Spleen (tissue), 11 donors: ENCODE data around the gene ARID1A. TPM values are rescaled to one million over a fixed set of nuclear protein-coding genes. Genes with fewer than 3 reads are reported as not detected.
A peak's percentile ranks its signal among the peaks of the same experiment; 100 is the strongest.

Experiments used
- DNase-seq: peaks from one replicate; pipeline ENCODE4 v3.0.0-alpha.2; 2020
- H3K27ac ChIP-seq, 8 donors: fragments of 200-600 bp; sonication (generic) in 7 of 8; 1 replicate in 4 of 8; 2 replicates in 4 of 8; pipeline versions ENCODE4 v1.5.0 to v1.8.0; 2016 to 2021; ENCODE audit warnings: inconsistent platforms in 4 of 8, mild to moderate bottlenecking in 4 of 8, moderate library complexity in 1 of 8
- H3K27me3 ChIP-seq, 7 donors: fragments of 200-600 bp; sonication (generic) in 6 of 7; replicated peaks in 1 of 7; 1 replicate in 4 of 7; 2 replicates in 3 of 7; pipeline versions ENCODE4 v1.5.0 to v1.8.0; 2016 to 2021; ENCODE audit warnings: inconsistent platforms in 3 of 7, mild to moderate bottlenecking in 1 of 7
- H3K36me3 ChIP-seq, 6 donors: fragments of 200-600 bp; sonication (generic) in 5 of 6; 1 replicate in 4 of 6; 2 replicates in 2 of 6; pipeline versions ENCODE4 v1.5.0 to v1.8.0; 2016 to 2021; ENCODE audit warnings: inconsistent platforms in 2 of 6
- H3K4me1 ChIP-seq, 6 donors: fragments of 200-600 bp; sonication (generic) in 5 of 6; 1 replicate in 3 of 6; 2 replicates in 3 of 6; pipeline versions ENCODE4 v1.5.0 to v1.8.0; 2016 to 2021; ENCODE audit warnings: inconsistent platforms in 3 of 6
- H3K4me3 ChIP-seq, 8 donors: fragments of 200-600 bp; sonication (generic) in 7 of 8; 1 replicate in 4 of 8; 2 replicates in 4 of 8; pipeline versions ENCODE4 v1.5.0 to v1.8.0; 2016 to 2021; ENCODE audit warnings: inconsistent platforms in 4 of 8, mild to moderate bottlenecking in 4 of 8, moderate library complexity in 2 of 8
- H3K9me3 ChIP-seq, 8 donors: fragments of 200-600 bp; sonication (generic) in 7 of 8; 1 replicate in 4 of 8; 2 replicates in 4 of 8; pipeline versions ENCODE4 v1.5.0 to v1.8.0; 2016 to 2021; ENCODE audit warnings: inconsistent platforms in 4 of 8
- POLR2A ChIP-seq, 3 donors: fragments of 450-650 bp; IDR thresholded peaks; one replicate each; pipeline ENCODE4 v1.5.1; 2017; ENCODE audit warnings: antibody characterized with exemption in 3 of 3, mild to moderate bottlenecking in 1 of 3
- POLR2AphosphoS5 ChIP-seq, 3 donors: sonication (generic); formaldehyde crosslinking; IDR thresholded peaks; one replicate each; pipeline ENCODE4 v1.5.1; 2017; ENCODE audit warnings: antibody characterized with exemption in 3 of 3
- WGBS, 5 donors: extraction: QIAGEN DNeasy Blood & Tissue Kit in 3 of 5; methylation state at CpG; one replicate each; pipeline versions ENCODE4 v1.1.5 to v1.1.7; 2013 to 2018; 5-methylcytosine and 5-hydroxymethylcytosine counted together
- intact Hi-C: fragments of 100-400 bp; cut with DNase I; formaldehyde crosslinking; loops from one replicate; pipeline ENCODE4 v1.15.0; 2023; ENCODE audit warnings: low total_unique reads
- polyA plus RNA-seq, 3 donors: library from polyadenylated mRNA; stranded (reverse); fragments of 200-250 nt; gene quantifications; one replicate each; pipeline ENCODE4 v1.2.1, GENCODE V29; 2013
- total RNA-seq, 7 donors: library from RNA; depleted of rRNA in 3 of 7; stranded (reverse); fragments of >200 nt in 3 of 7; fragmentation: NEBNext Ultra II Directional in 4 of 7; extraction: Animal tissue kit (Norgen Biotek cat#: 25700) in 4 of 7; gene quantifications; one replicate each; pipeline versions ENCODE4 v1.1.0 to v1.2.1, GENCODE V29; 2016 to 2021
- TF ChIP-seq, protein P1 (sequence below), 11 experiments: fragments of 200-600 bp in 7 of 11; fragments of 450-650 bp in 4 of 11; sonication (generic) in 4 of 11; IDR thresholded peaks in 8 of 11; conservative IDR thresholded peaks in 3 of 11; 1 replicate in 7 of 11; 2 replicates in 4 of 11; pipeline versions ENCODE4 v1.4.0 to v1.8.0; 2016 to 2021; ENCODE audit warnings: antibody characterized with exemption in 11 of 11, inconsistent platforms in 4 of 11, mild to moderate bottlenecking in 1 of 11
- donor health status: healthy with polysubstance abuse.
- donor health status: DM: no; HTN: no; CAD: no; lungs with moderate emphysema.
- donor health status: DM: no; HTN: no; CAD: no.
- donor health status: Bipolar disorder and iron deficiency.
- donor health status: healthy.
- donor health status: DM: no; HTN: no; CAD: no.
- donor health status: DM: yes; HTN: yes; CAD: no.

Gene ARID1A
- total and polyA plus RNA-seq, 10 donors: 9.8 to 121 (median 91.8) TPM

DNA sequence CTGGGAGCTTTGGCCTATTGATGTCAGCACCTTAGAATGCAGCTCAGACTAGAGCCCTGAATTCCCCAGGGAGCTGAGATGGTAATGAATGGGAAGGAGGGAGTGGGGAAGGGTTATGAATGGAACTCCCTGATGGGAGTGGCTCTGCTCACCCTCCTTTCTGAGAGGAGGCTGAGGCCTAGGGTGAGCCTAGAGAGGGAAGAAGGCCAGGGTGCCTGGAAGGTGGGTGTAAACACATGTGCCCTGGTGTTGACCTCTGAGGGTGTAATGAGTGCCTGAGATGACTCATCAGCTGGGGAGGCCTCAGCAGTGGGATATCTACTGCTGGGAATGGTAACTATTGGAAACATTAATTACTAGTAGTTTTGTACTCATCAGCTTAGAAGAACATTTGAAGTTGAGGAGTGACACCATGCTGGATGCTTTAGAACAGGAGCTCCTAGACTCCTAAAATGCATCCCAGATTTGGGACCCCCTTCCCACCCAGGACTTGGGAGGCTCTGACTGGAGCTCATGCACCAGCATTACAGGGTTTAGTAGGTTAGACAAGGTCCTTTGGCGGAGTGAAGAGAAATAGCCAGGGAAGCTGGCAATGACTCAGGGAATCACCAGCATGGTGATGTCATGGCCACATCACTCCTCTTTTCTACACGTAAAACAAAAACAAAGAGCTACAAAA lies 76.0 kb downstream of the ARID1A start:
- no peak for TF ChIP-seq POLR2A (IDR thresholded peaks at IDR 0.05)
- TF ChIP-seq POLR2AphosphoS5 (IDR thresholded peaks at IDR 0.05): peak in 1 of 3 donors; percentile 9
- no peak overlapping the region for H3K4me3 ChIP-seq
- no peak for DNase-seq
- H3K4me1 ChIP-seq: peaks cover 19 to 53% (median 37%) of the 10 kb centered on the region in 6 donors
- peaks cover 8 to 100% (median 98%) of the 10 kb centered on the region in 6 donors for H3K36me3 ChIP-seq
- H3K9me3 ChIP-seq: no peaks in the 10 kb centered on the region
- no peaks in the 10 kb centered on the region for H3K27me3 ChIP-seq
- H3K27ac ChIP-seq: peak overlapping the region; percentile 21 to 76 (median 50)
- intact Hi-C loops: no loop called here
- WGBS, 5 donors: 83 to 95% (median 91%) methylated on average over 2 of the region's 2 CpGs

DNA sequence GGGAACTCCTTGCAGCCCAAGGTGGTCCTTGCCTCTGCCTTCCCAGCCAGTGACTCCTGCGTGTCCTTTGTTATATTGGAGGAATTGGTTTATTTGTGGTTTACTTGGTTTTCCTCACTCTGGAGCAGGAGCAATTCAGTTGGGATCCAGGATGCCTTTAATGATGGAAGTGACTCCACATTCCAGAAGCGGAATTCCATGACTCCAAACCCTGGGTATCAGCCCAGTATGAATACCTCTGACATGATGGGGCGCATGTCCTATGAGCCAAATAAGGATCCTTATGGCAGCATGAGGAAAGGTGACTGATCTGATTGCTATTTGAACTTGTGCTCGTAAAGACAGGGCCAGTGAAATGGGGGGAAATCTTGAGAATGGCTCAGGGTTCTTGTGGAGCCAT lies 76.9 kb downstream of the ARID1A start:
- no peaks in the 10 kb centered on the region for H3K9me3 ChIP-seq
- no peaks in the 10 kb centered on the region for H3K27me3 ChIP-seq
- peak overlapping the region in 2 of 8 donors; percentile 74 to 76 for H3K27ac ChIP-seq
- WGBS, 5 donors: 89 to 97% (median 95%) methylated on average over 4 of the region's 4 CpGs
- peaks cover 17 to 46% (median 33%) of the 10 kb centered on the region in 6 donors for H3K4me1 ChIP-seq
- DNase-seq: no peak
- H3K36me3 ChIP-seq: peaks cover 8 to 100% (median 98%) of the 10 kb centered on the region in 6 donors
- no peak overlapping the region for H3K4me3 ChIP-seq
- intact Hi-C loops: no loop called here
- no peak for TF ChIP-seq POLR2AphosphoS5 (IDR thresholded peaks at IDR 0.05)
- no peak for TF ChIP-seq POLR2A (IDR thresholded peaks at IDR 0.05)
- TF ChIP-seq, protein P1, sequence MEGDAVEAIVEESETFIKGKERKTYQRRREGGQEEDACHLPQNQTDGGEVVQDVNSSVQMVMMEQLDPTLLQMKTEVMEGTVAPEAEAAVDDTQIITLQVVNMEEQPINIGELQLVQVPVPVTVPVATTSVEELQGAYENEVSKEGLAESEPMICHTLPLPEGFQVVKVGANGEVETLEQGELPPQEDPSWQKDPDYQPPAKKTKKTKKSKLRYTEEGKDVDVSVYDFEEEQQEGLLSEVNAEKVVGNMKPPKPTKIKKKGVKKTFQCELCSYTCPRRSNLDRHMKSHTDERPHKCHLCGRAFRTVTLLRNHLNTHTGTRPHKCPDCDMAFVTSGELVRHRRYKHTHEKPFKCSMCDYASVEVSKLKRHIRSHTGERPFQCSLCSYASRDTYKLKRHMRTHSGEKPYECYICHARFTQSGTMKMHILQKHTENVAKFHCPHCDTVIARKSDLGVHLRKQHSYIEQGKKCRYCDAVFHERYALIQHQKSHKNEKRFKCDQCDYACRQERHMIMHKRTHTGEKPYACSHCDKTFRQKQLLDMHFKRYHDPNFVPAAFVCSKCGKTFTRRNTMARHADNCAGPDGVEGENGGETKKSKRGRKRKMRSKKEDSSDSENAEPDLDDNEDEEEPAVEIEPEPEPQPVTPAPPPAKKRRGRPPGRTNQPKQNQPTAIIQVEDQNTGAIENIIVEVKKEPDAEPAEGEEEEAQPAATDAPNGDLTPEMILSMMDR (IDR thresholded peaks at IDR 0.05 in 8 of 11, conservative IDR thresholded peaks at IDR 0.05 in 3 of 11): no peak

DNA sequence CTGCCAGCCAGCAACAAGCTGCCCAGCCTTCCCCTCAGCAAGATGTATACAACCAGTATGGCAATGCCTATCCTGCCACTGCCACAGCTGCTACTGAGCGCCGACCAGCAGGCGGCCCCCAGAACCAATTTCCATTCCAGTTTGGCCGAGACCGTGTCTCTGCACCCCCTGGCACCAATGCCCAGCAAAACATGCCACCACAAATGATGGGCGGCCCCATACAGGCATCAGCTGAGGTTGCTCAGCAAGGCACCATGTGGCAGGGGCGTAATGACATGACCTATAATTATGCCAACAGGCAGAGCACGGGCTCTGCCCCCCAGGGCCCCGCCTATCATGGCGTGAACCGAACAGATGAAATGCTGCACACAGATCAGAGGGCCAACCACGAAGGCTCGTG lies 78.6 kb downstream of the ARID1A start:
- 96 to 99% (median 97%) methylated on average over 10 to 13 of the region's 13 CpGs for WGBS, 5 donors
- TF ChIP-seq, protein P1 (IDR thresholded peaks at IDR 0.05 in 8 of 11, conservative IDR thresholded peaks at IDR 0.05 in 3 of 11): no peak
- TF ChIP-seq POLR2AphosphoS5 (IDR thresholded peaks at IDR 0.05) (peak in 1 of 3 donors; percentile 45), POLR2A (IDR thresholded peaks at IDR 0.05) (no peak)
- Histone ChIP-seq H3K4me1 (peaks cover 9 to 41% (median 28%) of the 10 kb centered on the region in 6 donors), H3K27ac (peak overlapping the region in 2 of 8 donors; percentile 1 to 44), H3K27me3 (no peaks in the 10 kb centered on the region), H3K9me3 (no peaks in the 10 kb centered on the region), H3K4me3 (no peak overlapping the region), H3K36me3 (peaks cover 8 to 100% (median 99%) of the 10 kb centered on the region in 6 donors)
- intact Hi-C loops: no loop called here
- DNase-seq: no peak

DNA sequence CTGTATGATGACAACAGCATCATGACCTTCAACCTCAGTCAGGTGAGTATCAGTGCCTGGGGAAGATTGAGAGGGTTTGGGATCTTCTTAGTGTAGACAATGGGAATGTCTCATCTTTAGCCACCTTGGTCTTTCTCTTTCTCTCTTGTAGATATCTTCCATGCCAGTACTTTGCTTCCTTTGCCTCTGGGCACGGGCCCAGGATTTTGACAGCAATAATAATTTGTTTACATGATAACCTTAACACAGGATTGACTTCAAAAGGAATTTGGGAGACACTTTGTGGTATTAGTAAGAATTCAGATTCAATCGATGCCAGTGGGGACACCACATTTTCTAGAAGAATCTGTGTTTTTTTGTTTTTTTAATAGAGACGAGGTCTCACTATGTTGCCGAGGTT lies 79.9 kb downstream of the ARID1A start:
- Histone ChIP-seq H3K27me3 (no peaks in the 10 kb centered on the region), H3K36me3 (peaks cover 8 to 100% (median 99%) of the 10 kb centered on the region in 6 donors), H3K4me1 (peaks cover 8 to 47% (median 26%) of the 10 kb centered on the region in 6 donors), H3K27ac (peak overlapping the region in 3 of 8 donors; percentile 11 to 44 (median 20)), H3K4me3 (no peak overlapping the region), H3K9me3 (no peaks in the 10 kb centered on the region)
- intact Hi-C loops: no loop called here
- no peak for DNase-seq
- TF ChIP-seq POLR2AphosphoS5 (IDR thresholded peaks at IDR 0.05): no peak
- TF ChIP-seq, protein P1 (IDR thresholded peaks at IDR 0.05 in 8 of 11, conservative IDR thresholded peaks at IDR 0.05 in 3 of 11): no peak
- TF ChIP-seq POLR2A (IDR thresholded peaks at IDR 0.05): no peak
- WGBS, 5 donors: 72 to 85% (median 78%) methylated on average over 4 of the region's 4 CpGs
